Natural killer cell treated with Interleukin-12 subunit alpha and Interleukin-12 subunit beta and Interleukin-15 and Interleukin-18, amount 100 ng/mL, for 72 hours (primary cell): ENCODE data around the gene TJAP1. TPM values are rescaled to one million over a fixed set of nuclear protein-coding genes. Genes with fewer than 3 reads are reported as not detected.

Source experiments
- ATAC-seq, 2 donors: fragments of 150-1000 bp; cut with Tn5 transposase in 1 of 2; sonication (Bioruptor Pico), chemical (Tn5 transposase) in 1 of 2; 2 replicates each; pipeline ENCODE4 v1.10.0; 2021
- DNase-seq: peaks from one replicate; pipeline ENCODE4 v3.0.0; 2022; ENCODE audit warnings: low spot score
- H3K27ac Mint-ChIP-seq, 2 donors: 1 replicate in 1 of 2; 2 replicates in 1 of 2; pipeline ENCODE4 v1.8.0; 2022; ENCODE audit warnings: mixed read lengths in 2 of 2, mild to moderate bottlenecking in 1 of 2, moderate library complexity in 1 of 2
- H3K27me3 Mint-ChIP-seq, 2 donors: 1 replicate in 1 of 2; 2 replicates in 1 of 2; pipeline ENCODE4 v1.8.0; 2022; ENCODE audit warnings: mixed read lengths in 2 of 2
- H3K36me3 Mint-ChIP-seq: one replicate; pipeline ENCODE4 v1.8.0; 2022; ENCODE audit warnings: mixed read lengths
- H3K4me1 Mint-ChIP-seq, 2 donors: 1 replicate in 1 of 2; 2 replicates in 1 of 2; pipeline ENCODE4 v1.8.0; 2022; ENCODE audit warnings: low read depth in 2 of 2, mixed read lengths in 2 of 2, mild to moderate bottlenecking in 1 of 2
- H3K4me3 Mint-ChIP-seq: one replicate; pipeline ENCODE4 v1.8.0; 2022; ENCODE audit warnings: mixed read lengths
- H3K9me3 Mint-ChIP-seq: 2 replicates; pipeline ENCODE4 v1.8.0; 2022; ENCODE audit warnings: mixed read lengths
- total RNA-seq, 2 donors: library from RNA; stranded (reverse); gene quantifications; one replicate each; pipeline ENCODE4 v1.2.3, GENCODE V29; 2022

TJAP1 gene
- total RNA-seq, 2 donors from 2014 or later = 44.6 to 80.4 TPM

- no peaks in the 10 kb centered on the region for H3K27me3 Mint-ChIP-seq
- no peak for DNase-seq
- peak overlapping the region; percentile 87 to 96 for H3K27ac Mint-ChIP-seq
- no peak for ATAC-seq
- H3K9me3 Mint-ChIP-seq = no peaks in the 10 kb centered on the region
- H3K4me3 Mint-ChIP-seq = peak overlapping the region; percentile 98
- no peaks in the 10 kb centered on the region for H3K36me3 Mint-ChIP-seq
- H3K4me1 Mint-ChIP-seq = peaks cover 37% of the 10 kb centered on the region in 2 donors
Observed at GRCh38 chr6:43476746-43477145, 624 bp upstream of the TJAP1 start.

GRCh38 chr6:43478008-43478372 is 620 bp downstream of the TJAP1 start:
- Mint-ChIP-seq H3K4me3 (peak overlapping the region; percentile 98), H3K27ac (peak overlapping the region; percentile 87 to 96), H3K27me3 (no peaks in the 10 kb centered on the region), H3K4me1 (peaks cover 45 to 46% of the 10 kb centered on the region in 2 donors), H3K9me3 (no peaks in the 10 kb centered on the region), H3K36me3 (no peaks in the 10 kb centered on the region)
- no peak for DNase-seq
- no peak for ATAC-seq

DNA sequence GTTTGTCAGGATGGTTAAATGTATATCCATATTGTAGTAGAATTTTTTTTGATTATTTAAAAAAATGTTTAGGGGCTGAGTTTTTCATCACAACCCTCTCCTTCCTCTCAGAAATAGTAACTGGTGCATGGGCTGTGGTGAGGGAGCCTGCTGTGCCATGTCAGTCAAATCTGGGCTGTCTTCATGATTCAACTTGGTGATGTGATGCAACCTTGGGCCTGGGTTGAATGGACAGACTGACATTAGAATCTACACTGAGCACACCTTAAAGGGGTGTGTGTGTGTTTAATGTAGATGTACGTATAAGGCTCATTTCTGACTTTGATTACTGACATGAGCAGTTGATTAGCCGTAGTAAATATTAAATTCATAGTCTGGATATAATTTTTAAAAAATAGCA is 3.7 kb downstream of the TJAP1 start:
- H3K9me3 Mint-ChIP-seq = no peaks in the 10 kb centered on the region
- no peaks in the 10 kb centered on the region for H3K27me3 Mint-ChIP-seq
- H3K27ac Mint-ChIP-seq = no peak overlapping the region
- no peaks in the 10 kb centered on the region for H3K36me3 Mint-ChIP-seq
- peaks cover 54 to 57% of the 10 kb centered on the region in 2 donors for H3K4me1 Mint-ChIP-seq
- DNase-seq (no peak), ATAC-seq (no peak)
- no peak overlapping the region for H3K4me3 Mint-ChIP-seq

DNA sequence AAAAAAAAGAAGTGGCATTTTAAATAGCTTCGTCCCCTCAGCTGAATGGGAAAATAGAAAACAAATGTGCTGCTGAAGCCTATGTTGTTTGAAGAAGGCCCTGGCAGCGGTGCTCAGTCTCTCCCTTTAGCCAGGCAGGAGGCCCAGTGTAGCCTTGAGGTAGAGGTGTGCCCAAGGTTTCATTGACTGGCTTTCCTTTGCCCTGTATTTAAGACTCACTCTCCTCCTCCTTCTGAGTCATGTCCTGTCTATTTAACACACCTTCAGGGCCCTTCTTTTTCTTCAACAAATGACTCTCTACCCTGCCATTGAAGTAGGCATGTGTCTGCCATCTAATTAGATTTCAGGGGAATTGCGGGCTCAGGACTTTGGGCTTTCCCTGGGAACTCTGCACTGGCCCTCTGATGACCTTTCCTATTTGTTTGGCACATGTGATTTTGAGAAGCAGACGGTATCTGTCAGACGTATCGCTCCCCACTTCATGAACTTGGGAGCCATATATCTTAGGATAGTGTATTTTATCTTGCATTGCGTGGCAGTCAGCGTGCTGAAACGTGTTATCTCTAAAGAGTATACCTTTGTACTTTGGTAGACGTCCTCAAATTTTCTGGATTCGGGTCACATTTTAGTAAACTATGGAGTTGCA is 4.3 kb downstream of the TJAP1 start:
- H3K27me3 Mint-ChIP-seq = no peaks in the 10 kb centered on the region
- DNase-seq (no peak), ATAC-seq (no peak)
- H3K4me1 Mint-ChIP-seq = peaks cover 50 to 55% of the 10 kb centered on the region in 2 donors
- no peak overlapping the region for H3K4me3 Mint-ChIP-seq
- no peaks in the 10 kb centered on the region for H3K9me3 Mint-ChIP-seq
- H3K27ac Mint-ChIP-seq = no peak overlapping the region
- no peaks in the 10 kb centered on the region for H3K36me3 Mint-ChIP-seq

- no peaks in the 10 kb centered on the region for H3K27me3 Mint-ChIP-seq
- H3K9me3 Mint-ChIP-seq = no peaks in the 10 kb centered on the region
- H3K27ac Mint-ChIP-seq = no peak overlapping the region
- DNase-seq = no peak
- H3K4me1 Mint-ChIP-seq = peaks cover 16 to 17% of the 10 kb centered on the region in 2 donors
- no peak overlapping the region for H3K4me3 Mint-ChIP-seq
- H3K36me3 Mint-ChIP-seq = no peaks in the 10 kb centered on the region
- no peak for ATAC-seq
Observed at GRCh38 chr6:43488667-43489276, 11.4 kb downstream of the TJAP1 start.

DNA sequence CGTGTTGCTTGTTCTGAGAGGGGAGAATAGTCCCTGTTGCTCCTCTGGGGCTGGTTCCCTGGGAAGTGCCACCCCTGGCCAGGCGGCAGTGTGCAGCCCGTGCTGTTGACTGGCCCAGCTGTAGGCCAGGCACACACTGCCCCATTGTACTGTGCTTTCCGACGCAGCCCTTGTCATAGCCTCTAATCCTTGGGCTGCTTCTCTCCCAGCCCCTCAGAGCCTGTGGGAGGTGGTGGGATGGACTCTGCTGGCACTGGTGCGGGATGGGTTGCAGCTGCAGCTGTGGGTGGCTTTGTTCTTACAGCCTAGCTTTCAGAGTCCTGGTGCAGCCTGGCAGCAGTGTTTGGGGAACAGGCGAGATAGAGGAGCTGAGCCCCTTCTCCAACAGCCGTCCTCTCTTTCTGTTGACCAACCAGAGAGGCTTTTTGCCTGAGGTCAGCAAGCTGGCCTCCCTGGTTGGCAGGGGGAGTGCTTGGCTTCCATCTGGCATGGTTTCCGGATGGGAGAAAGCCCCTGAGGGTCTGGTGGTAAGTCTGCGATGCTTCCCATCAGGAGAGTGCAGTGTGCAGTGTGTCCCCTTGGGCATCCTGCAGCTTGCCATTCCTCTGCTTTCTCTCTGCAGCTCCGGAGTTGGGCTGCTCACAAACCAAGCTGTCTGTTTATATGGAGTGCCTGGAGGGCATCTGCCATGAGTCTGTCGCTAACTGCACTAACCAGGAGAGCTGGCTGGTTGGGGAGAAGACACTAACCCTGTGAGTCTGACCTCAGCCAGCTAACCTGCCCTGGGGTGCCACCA is 12.1 kb downstream of the TJAP1 start:
- no peak for ATAC-seq
- Mint-ChIP-seq H3K36me3 (no peaks in the 10 kb centered on the region), H3K27me3 (no peaks in the 10 kb centered on the region), H3K4me3 (no peak overlapping the region), H3K9me3 (no peaks in the 10 kb centered on the region), H3K4me1 (peaks cover 17 to 21% of the 10 kb centered on the region in 2 donors), H3K27ac (no peak overlapping the region)
- DNase-seq = no peak

DNA sequence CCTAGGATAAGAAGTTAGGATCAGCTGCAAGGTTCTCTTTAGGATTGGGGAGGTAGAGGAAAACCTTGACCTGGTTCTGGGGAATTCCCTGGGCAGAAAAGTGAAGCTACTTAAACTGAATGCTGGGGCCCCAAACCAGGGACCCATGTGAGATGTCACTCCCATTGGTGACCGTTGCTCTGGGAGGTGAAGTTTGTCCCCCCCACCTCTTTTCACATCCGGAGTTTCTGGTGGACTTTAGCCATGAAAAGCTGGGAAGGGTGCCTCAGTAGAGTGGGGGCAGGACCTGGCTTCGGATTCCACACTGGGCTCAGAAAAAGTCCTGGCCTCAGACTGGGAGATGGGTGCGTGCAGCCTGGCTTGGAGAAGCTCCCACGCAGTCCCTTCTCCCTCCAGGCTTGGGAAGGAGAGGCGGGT is 13.2 kb downstream of the TJAP1 start:
- ATAC-seq (no peak), DNase-seq (no peak)
- peaks cover 18 to 26% of the 10 kb centered on the region in 2 donors for H3K4me1 Mint-ChIP-seq
- H3K9me3 Mint-ChIP-seq = no peaks in the 10 kb centered on the region
- H3K36me3 Mint-ChIP-seq = no peaks in the 10 kb centered on the region
- H3K27ac Mint-ChIP-seq = no peak overlapping the region
- no peak overlapping the region for H3K4me3 Mint-ChIP-seq
- no peaks in the 10 kb centered on the region for H3K27me3 Mint-ChIP-seq

GRCh38 chr6:43491750-43492661 is 14.6 kb downstream of the TJAP1 start:
- Mint-ChIP-seq H3K4me3 (no peak overlapping the region), H3K27ac (peak overlapping the region in 1 of 2 donors; percentile 50), H3K27me3 (no peaks in the 10 kb centered on the region), H3K36me3 (no peaks in the 10 kb centered on the region), H3K4me1 (peaks cover 22 to 29% of the 10 kb centered on the region in 2 donors), H3K9me3 (no peaks in the 10 kb centered on the region)
- DNase-seq = no peak
- ATAC-seq = no peak

DNA sequence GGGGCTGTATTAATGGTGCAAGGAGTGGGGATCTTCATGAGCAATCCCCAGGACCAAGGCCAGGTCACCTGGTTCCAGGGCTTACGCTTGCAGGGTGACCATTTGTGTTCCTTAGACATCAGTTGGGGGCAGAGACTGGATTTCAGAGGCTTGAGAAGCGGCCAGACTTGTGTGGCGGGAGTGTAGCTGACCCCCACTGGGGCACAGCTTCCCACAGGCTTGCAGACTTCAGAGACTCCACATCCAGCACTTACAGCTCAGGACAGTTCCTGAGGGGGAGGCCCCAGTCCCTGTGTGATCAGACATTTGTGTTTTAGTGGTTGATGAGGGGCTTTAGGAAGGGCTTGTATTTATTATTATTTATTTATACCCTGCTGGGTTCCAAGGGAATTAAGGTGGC is 15.3 kb downstream of the TJAP1 start:
- Mint-ChIP-seq H3K36me3 (no peaks in the 10 kb centered on the region), H3K9me3 (no peaks in the 10 kb centered on the region), H3K27me3 (no peaks in the 10 kb centered on the region), H3K4me3 (no peak overlapping the region), H3K4me1 (peaks cover 22 to 29% of the 10 kb centered on the region in 2 donors), H3K27ac (peak overlapping the region in 1 of 2 donors; percentile 50)
- no peak for ATAC-seq
- DNase-seq = no peak

DNA sequence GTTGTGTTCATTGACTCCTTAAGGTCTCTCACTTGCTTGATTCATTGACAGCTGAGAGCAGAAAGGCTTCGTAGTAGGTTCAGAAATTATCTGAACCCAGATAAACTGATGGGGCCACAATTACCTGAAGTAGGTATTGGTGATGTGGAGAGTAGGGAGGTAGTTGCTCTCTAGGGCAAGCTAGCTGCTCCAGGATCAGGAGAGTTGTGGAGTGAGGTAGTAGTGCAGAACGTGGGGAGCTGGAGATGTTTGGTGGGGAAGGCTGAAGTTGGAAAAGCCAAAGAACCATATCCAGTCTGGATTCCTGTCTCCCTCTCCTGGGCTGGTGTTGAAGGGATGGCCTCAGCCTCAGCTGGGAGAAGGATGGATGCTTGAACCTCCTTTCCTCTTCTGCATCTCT is 15.9 kb downstream of the TJAP1 start:
- Mint-ChIP-seq H3K9me3 (no peaks in the 10 kb centered on the region), H3K36me3 (no peaks in the 10 kb centered on the region), H3K27ac (no peak overlapping the region), H3K4me3 (no peak overlapping the region), H3K4me1 (peaks cover 22 to 29% of the 10 kb centered on the region in 2 donors), H3K27me3 (no peaks in the 10 kb centered on the region)
- ATAC-seq (no peak), DNase-seq (no peak)

GRCh38 chr6:43493833-43494232 is 16.5 kb downstream of the TJAP1 start:
- DNase-seq = no peak
- no peaks in the 10 kb centered on the region for H3K36me3 Mint-ChIP-seq
- no peaks in the 10 kb centered on the region for H3K27me3 Mint-ChIP-seq
- no peak overlapping the region for H3K27ac Mint-ChIP-seq
- H3K9me3 Mint-ChIP-seq = no peaks in the 10 kb centered on the region
- H3K4me3 Mint-ChIP-seq = no peak overlapping the region
- H3K4me1 Mint-ChIP-seq = peaks cover 22 to 29% of the 10 kb centered on the region in 2 donors
- no peak for ATAC-seq

DNA sequence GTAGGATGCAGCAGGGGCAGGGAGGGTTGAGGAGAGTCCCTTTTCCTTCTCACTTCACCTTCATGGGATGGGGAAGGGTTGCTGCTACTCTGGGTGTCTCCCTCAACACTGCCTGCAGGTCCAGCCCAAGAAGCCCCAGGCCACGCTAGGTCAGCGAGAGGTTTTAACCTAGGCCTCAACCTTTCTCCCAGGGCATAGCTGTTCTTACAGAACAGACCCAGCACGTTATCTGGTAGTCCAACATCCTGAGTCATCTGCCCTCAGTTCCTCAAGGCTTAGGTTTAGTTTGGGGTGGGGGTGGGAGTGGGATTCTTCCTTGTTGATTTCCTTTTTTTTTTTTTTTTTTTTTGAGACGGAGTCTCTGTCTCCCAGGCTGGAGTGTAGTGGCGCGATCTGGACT is 17.0 kb downstream of the TJAP1 start:
- Mint-ChIP-seq H3K4me1 (peaks cover 22 to 30% of the 10 kb centered on the region in 2 donors), H3K4me3 (no peak overlapping the region)
- no peak for ATAC-seq

DNA sequence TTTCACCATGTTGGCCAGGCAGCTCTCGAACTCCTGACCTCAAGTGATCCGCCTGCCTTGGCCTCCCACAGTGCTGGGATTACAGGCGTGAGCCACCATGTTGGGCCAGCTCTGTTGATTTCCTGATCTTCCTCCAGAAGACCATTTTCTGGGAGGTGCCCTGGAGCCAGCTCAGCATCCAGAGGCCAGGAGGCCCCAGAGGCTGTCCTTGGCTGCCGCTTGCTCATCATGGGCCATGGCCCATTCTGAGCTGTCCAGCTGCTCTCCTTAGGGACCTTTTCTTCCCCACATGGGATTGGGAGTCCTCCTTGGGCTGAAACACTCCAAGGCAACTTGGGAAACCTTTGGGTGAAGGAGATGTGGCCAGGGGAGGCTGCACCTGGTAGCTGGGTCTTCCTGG is 17.4 kb downstream of the TJAP1 start:
- peak overlapping the region; percentile 66 for H3K4me3 Mint-ChIP-seq
- no peaks in the 10 kb centered on the region for H3K9me3 Mint-ChIP-seq
- ATAC-seq (no peak), DNase-seq (no peak)
- H3K27ac Mint-ChIP-seq = no peak overlapping the region
- no peaks in the 10 kb centered on the region for H3K27me3 Mint-ChIP-seq
- H3K36me3 Mint-ChIP-seq = no peaks in the 10 kb centered on the region
- H3K4me1 Mint-ChIP-seq = peaks cover 22 to 32% of the 10 kb centered on the region in 2 donors

More for the DNA sequence above, 17.0 kb downstream of the TJAP1 start:
- Mint-ChIP-seq H3K27ac (no peak overlapping the region), H3K36me3 (no peaks in the 10 kb centered on the region), H3K9me3 (no peaks in the 10 kb centered on the region), H3K27me3 (no peaks in the 10 kb centered on the region)
- DNase-seq = no peak
